ENCODE data around the gene CNKSR3. TPM values are rescaled to one million over a fixed set of nuclear protein-coding genes. Genes with fewer than 3 reads are reported as not detected.
A peak's percentile ranks its signal among the peaks of the same experiment; 100 is the strongest.

CNKSR3 gene
- polyA plus RNA-seq, 1 donor from 2014 or later = not detected

DNA sequence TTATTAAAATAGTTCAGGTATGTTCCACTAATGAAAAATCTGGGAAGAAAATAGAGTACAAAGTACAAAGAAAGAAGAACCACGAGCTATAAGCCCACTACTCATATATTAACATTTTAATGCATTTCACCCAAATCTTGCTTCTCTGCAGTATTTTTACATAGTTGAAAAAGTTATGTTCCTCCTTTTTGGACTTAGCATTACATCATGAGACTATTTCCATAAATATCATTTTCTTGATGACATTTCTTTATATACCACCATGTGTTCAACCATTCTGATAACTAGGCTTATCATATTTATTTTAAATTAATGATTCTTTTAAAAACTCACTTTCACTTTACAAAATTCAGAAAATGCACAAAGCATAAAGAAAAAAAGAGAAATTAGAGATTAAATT is 156.9 kb downstream of the CNKSR3 start:
- peak overlapping the region in 1 of 3 donors; percentile 22 for H3K27ac Mint-ChIP-seq
- H3K4me1 Mint-ChIP-seq = peaks cover 19 to 24% (median 19%) of the 10 kb centered on the region in 3 donors
- peaks cover 7% of the 10 kb centered on the region for H3K27me3 Mint-ChIP-seq
- no peaks in the 10 kb centered on the region for H3K36me3 Mint-ChIP-seq
- peaks cover 0 to 2% (median 0%) of the 10 kb centered on the region in 3 donors for H3K9me3 Mint-ChIP-seq
- H3K4me3 Mint-ChIP-seq = no peak overlapping the region

- peak overlapping the region in 1 of 3 donors; percentile 22 for H3K27ac Mint-ChIP-seq
- H3K27me3 Mint-ChIP-seq = peaks cover 7% of the 10 kb centered on the region
- H3K36me3 Mint-ChIP-seq = no peaks in the 10 kb centered on the region
- H3K9me3 Mint-ChIP-seq = peaks cover 0 to 2% (median 0%) of the 10 kb centered on the region in 3 donors
- H3K4me3 Mint-ChIP-seq = peak overlapping the region in 2 of 4 donors; percentile 18 to 70
- peaks cover 19 to 24% (median 19%) of the 10 kb centered on the region in 3 donors for H3K4me1 Mint-ChIP-seq
These were observed 157.4 kb downstream of the CNKSR3 start for GRCh38 chr6:154352898-154353585.

DNA sequence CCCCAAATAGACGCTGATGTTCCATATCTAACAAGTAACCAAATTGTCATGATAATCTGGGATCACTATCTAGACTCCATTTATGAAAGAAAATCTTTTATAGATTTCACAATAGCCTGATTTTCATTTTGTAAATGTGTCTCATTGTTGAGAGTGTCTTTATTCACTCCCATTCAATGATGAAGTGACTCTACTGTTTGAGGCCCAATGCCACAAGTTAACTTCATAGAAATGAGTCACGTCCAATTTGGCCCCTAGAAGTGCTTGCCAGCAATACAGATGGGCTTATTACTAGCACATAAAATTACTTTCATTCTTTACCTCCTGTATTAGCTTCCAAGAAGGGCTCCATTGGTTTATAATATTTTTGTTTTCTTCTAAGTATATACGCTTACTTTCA is 160.2 kb downstream of the CNKSR3 start:
- Mint-ChIP-seq H3K27ac (no peak overlapping the region), H3K4me3 (no peak overlapping the region), H3K9me3 (peaks cover 0 to 3% (median 2%) of the 10 kb centered on the region in 3 donors), H3K4me1 (peaks cover 9 to 19% (median 12%) of the 10 kb centered on the region in 3 donors), H3K36me3 (peaks cover 1% of the 10 kb centered on the region), H3K27me3 (no peaks in the 10 kb centered on the region)

DNA sequence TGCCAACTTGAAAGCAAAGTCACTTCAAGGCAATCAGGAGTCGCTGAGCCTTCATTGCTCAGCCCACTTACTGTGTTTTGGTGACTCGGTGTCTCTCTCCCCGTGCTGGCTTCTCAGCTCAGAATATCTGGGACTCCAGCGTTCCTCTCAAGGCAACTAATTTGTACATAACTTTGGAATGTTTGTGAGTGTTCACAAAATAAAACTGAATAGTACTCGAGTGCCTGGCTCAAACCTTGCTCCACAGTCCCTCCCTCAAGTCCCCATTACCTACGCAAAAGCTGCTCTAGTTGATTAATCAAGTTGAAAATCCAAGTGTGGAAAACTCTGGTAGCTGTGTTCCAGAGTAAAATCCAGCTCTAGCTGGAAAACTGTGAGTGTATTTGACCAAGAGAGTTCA is 162.5 kb downstream of the CNKSR3 start:
- Mint-ChIP-seq H3K27ac (no peak overlapping the region), H3K4me1 (peaks cover 2 to 6% (median 2%) of the 10 kb centered on the region in 3 donors), H3K4me3 (no peak overlapping the region), H3K9me3 (peaks cover 0 to 7% (median 0%) of the 10 kb centered on the region in 3 donors), H3K36me3 (peaks cover 1% of the 10 kb centered on the region), H3K27me3 (no peaks in the 10 kb centered on the region)

DNA sequence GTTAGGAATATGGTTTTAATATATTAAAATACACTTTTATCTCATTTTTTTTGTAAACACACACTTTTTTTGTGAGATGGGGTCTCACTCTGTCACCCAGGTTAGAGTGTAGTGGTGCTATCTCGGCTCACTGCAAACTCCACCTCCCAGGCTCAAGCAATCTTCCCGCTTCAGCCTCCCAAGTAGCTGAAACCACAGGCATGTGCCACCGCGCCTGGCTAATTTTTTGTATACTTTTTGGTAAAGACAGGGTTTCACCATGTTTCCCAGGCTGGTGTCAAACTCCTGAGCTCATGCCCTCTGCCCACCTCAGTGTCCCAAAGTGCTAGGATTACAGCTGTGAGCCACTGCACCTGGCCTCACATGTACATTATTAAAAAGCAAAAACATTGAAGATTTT is 164.7 kb downstream of the CNKSR3 start:
- Mint-ChIP-seq H3K4me1 (no peaks in the 10 kb centered on the region), H3K9me3 (peaks cover 0 to 7% (median 0%) of the 10 kb centered on the region in 3 donors), H3K36me3 (peaks cover 1% of the 10 kb centered on the region), H3K27me3 (no peaks in the 10 kb centered on the region), H3K27ac (no peak overlapping the region), H3K4me3 (no peak overlapping the region)

GRCh38 chr6:154343473-154344308 is 166.8 kb downstream of the CNKSR3 start:
- Mint-ChIP-seq H3K4me1 (no peaks in the 10 kb centered on the region), H3K36me3 (peaks cover 1% of the 10 kb centered on the region), H3K4me3 (no peak overlapping the region), H3K27me3 (no peaks in the 10 kb centered on the region), H3K9me3 (peaks cover 0 to 7% (median 0%) of the 10 kb centered on the region in 3 donors), H3K27ac (no peak overlapping the region)

DNA sequence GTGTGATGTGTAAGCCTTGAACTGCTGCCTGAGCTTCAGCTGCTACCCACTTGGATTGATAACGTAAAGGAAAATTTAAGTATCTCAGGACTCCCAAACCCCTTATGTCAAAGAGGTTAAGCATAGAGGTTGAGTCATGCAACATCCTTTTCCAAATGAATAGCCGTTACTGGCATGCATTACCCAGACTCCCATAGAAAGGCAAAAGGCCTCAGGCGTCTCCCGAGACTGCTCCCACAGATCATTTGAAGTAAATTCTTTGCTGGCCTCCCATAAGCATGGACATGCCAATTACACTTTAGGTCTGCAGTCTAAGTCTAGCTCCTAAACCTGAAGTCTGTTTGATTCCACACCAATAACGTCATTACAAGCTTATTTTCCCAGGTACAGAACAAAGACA is 168.6 kb downstream of the CNKSR3 start:
- Mint-ChIP-seq H3K4me3 (no peak overlapping the region), H3K9me3 (peaks cover 0 to 7% (median 0%) of the 10 kb centered on the region in 3 donors), H3K27me3 (no peaks in the 10 kb centered on the region), H3K36me3 (peaks cover 1% of the 10 kb centered on the region), H3K27ac (no peak overlapping the region), H3K4me1 (no peaks in the 10 kb centered on the region)

GRCh38 chr6:154341336-154341735 is 169.1 kb downstream of the CNKSR3 start:
- Mint-ChIP-seq H3K9me3 (peaks cover 0 to 5% (median 0%) of the 10 kb centered on the region in 3 donors), H3K4me3 (no peak overlapping the region), H3K27me3 (no peaks in the 10 kb centered on the region), H3K36me3 (no peaks in the 10 kb centered on the region), H3K4me1 (no peaks in the 10 kb centered on the region), H3K27ac (no peak overlapping the region)

Other genes with a start within 250 kb of the CNKSR3 start
- 2.1 TPM for gene IPCEF1, start 153.9 kb downstream of the CNKSR3 start, polyA plus RNA-seq
- 16.5 TPM for gene SCAF8, start 222.7 kb upstream of the CNKSR3 start, polyA plus RNA-seq

All from IgD-negative memory B cell (primary cell).